ENCODE measurements around the gene TNFRSF12A. TPM values are rescaled to one million over a fixed set of nuclear protein-coding genes. Genes with fewer than 3 reads are reported as not detected.

TNFRSF12A gene
- total and polyA plus RNA-seq, 10 of the 15 experiments (the other 5 are each of a cell fraction or from before 2014, with no cell fraction given) = 0.35 to 1.7 (median 1.2) TPM; not detected in 2

DNA sequence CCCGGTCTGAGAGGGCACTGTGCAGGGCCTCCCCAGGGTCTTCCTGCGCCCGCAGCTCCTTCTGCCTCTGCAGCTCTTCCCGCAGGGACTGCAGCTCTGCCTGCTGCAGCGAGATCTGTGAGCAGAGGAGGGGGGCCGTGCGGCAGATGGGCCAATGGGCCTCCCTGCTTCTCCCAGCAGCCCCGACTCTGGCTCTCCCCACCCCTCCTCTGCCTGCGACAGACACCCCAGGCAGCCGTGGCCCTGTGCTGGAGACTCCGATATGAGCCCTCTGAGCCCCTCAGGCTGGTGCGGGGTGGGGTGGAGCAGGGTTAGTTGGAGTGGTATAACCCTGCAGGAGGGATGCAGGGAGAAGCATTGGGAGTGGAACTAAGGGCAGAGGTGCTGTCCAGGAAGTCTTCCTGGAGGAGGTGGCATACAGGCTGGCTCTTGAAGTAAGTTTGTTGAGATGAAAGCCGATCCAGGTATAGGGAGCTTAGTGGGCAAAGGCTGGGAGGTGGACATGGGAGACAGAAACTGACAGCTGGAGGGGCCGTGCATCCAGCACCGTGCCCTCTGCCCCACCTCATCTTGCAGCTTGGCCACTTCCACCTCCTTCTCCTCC is 8.7 kb downstream of the TNFRSF12A start:
- POLR2A ChIA-PET = interaction anchor here (0.6 to 1.4 kb wide), 6 partner anchors 21 to 1973 kb away, joined by 3 to 4 read pairs (median 3); no protein-coding TSS in a partner anchor
- intact Hi-C loops (cut with micrococcal nuclease; ENCODE audit: unreplicated experiment) = loop anchor here (1.0 kb wide), 1 partner anchor 26 kb away; no protein-coding TSS in a partner anchor
- H2AFZ ChIP-seq (ENCODE audit: control insufficient read depth, low read depth, low read length) = no peak overlapping the region

More for the DNA sequence above, 8.7 kb downstream of the TNFRSF12A start:
- no peaks in the 10 kb centered on the region for H3K79me2 ChIP-seq (ENCODE audit: control insufficient read depth, insufficient read depth, low read length)
- no peak overlapping the region for H3K27ac ChIP-seq (ENCODE audit: control insufficient read depth, insufficient read depth)
- ChIA-PET SMC1A (ENCODE audit: uncharacterized antibody, unreplicated experiment) (interaction anchor here (1.2 to 10.1 kb wide), 6 partner anchors 14 to 103 kb away, joined by 3 to 91 read pairs (median 4); no protein-coding TSS in a partner anchor), CTCF (interaction anchor here (0.6 to 18.2 kb wide), 24 partner anchors 9 to 139 kb away, joined by 3 to 421 read pairs (median 5); partner anchors contain the start of genes TNFRSF12A and ZNF213), RAD21 (ENCODE audit: unreplicated experiment) (interaction anchor here (1.0 to 6.5 kb wide), 9 partner anchors 9 to 101 kb away, joined by 4 to 94 read pairs (median 8); partner anchors contain the start of genes KREMEN2 and TNFRSF12A)
- DNase-seq (ENCODE audit: low read depth, low spot score) (no peak), FAIRE-seq (no peak), ATAC-seq (no peak)
- in situ Hi-C loops (cut with MboI) = no loop called here
- peaks cover 4 to 7% of the 10 kb centered on the region in 2 experiments; a peak in 3 of 4 replicates for H3K36me3 ChIP-seq (ENCODE audit: control insufficient read depth in 2 of 2, insufficient read depth in 2 of 2, low read length in 1 of 2)
- 27% methylated on average over 15 of the region's 15 CpGs for WGBS (ENCODE audit: insufficient coverage, insufficient replicate concordance, low lambda C conversion rate, missing lambda C conversion rate)
- H3K4me3 ChIP-seq = no peak overlapping the region
- peaks cover 6% of the 10 kb centered on the region for H3K4me1 ChIP-seq (ENCODE audit: control insufficient read depth, insufficient read depth, low read length)
- H3K9ac ChIP-seq (ENCODE audit: control insufficient read depth, insufficient read depth, low read length) = no peak overlapping the region
- no peak for TF ChIP-seq MEF2B (IDR thresholded peaks at IDR 0.05; ENCODE audit: partially characterized antibody, poor library complexity, severe bottlenecking)
- no peak for TF ChIP-seq ZSCAN29 (IDR thresholded peaks at IDR 0.05)
- TF ChIP-seq YY1 (IDR thresholded peaks at IDR 0.05; ENCODE audit: low read depth, low read length) = no peak
- TF ChIP-seq RELA (IDR thresholded peaks at IDR 0.05; ENCODE audit: borderline replicate concordance, partially characterized antibody) = no peak
- TF ChIP-seq SUPT20H (IDR thresholded peaks at IDR 0.05; ENCODE audit: borderline replicate concordance, control insufficient read depth, low read depth, low read length) = no peak
- TF ChIP-seq KAT2A (conservative IDR thresholded peaks at IDR 0.05; ENCODE audit: control insufficient read depth, low read depth, low read length) = no peak
- TF ChIP-seq EED (IDR thresholded peaks at IDR 0.05; ENCODE audit: low read depth) = no peak
- no peak for TF ChIP-seq ESRRA (IDR thresholded peaks at IDR 0.05; ENCODE audit: low read length)
- no peak for TF ChIP-seq TBL1XR1 (IDR thresholded peaks at IDR 0.05; ENCODE audit: low read depth, low read length)
- TF ChIP-seq, protein P1, sequence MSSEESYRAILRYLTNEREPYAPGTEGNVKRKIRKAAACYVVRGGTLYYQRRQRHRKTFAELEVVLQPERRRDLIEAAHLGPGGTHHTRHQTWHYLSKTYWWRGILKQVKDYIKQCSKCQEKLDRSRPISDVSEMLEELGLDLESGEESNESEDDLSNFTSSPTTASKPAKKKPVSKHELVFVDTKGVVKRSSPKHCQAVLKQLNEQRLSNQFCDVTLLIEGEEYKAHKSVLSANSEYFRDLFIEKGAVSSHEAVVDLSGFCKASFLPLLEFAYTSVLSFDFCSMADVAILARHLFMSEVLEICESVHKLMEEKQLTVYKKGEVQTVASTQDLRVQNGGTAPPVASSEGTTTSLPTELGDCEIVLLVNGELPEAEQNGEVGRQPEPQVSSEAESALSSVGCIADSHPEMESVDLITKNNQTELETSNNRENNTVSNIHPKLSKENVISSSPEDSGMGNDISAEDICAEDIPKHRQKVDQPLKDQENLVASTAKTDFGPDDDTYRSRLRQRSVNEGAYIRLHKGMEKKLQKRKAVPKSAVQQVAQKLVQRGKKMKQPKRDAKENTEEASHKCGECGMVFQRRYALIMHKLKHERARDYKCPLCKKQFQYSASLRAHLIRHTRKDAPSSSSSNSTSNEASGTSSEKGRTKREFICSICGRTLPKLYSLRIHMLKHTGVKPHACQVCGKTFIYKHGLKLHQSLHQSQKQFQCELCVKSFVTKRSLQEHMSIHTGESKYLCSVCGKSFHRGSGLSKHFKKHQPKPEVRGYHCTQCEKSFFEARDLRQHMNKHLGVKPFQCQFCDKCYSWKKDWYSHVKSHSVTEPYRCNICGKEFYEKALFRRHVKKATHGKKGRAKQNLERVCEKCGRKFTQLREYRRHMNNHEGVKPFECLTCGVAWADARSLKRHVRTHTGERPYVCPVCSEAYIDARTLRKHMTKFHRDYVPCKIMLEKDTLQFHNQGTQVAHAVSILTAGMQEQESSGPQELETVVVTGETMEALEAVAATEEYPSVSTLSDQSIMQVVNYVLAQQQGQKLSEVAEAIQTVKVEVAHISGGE (CRISPR knock-in tag; IDR thresholded peaks at IDR 0.05) = no peak
- TF ChIP-seq WRNIP1 (IDR thresholded peaks at IDR 0.05; ENCODE audit: borderline replicate concordance, low read depth, low read length) = no peak
- TF ChIP-seq POLR2AphosphoS2 (IDR thresholded peaks at IDR 0.05; ENCODE audit: low read depth, low read length) = no peak
- TF ChIP-seq, protein P2, sequence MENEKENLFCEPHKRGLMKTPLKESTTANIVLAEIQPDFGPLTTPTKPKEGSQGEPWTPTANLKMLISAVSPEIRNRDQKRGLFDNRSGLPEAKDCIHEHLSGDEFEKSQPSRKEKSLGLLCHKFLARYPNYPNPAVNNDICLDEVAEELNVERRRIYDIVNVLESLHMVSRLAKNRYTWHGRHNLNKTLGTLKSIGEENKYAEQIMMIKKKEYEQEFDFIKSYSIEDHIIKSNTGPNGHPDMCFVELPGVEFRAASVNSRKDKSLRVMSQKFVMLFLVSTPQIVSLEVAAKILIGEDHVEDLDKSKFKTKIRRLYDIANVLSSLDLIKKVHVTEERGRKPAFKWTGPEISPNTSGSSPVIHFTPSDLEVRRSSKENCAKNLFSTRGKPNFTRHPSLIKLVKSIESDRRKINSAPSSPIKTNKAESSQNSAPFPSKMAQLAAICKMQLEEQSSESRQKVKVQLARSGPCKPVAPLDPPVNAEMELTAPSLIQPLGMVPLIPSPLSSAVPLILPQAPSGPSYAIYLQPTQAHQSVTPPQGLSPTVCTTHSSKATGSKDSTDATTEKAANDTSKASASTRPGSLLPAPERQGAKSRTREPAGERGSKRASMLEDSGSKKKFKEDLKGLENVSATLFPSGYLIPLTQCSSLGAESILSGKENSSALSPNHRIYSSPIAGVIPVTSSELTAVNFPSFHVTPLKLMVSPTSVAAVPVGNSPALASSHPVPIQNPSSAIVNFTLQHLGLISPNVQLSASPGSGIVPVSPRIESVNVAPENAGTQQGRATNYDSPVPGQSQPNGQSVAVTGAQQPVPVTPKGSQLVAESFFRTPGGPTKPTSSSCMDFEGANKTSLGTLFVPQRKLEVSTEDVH (IDR thresholded peaks at IDR 0.05; ENCODE audit: low read depth, partially characterized antibody) = no peak
- no peak for TF ChIP-seq JUNB (IDR thresholded peaks at IDR 0.05)
- BruUV-seq (replicated peaks) = no TSS peak
- no peak overlapping the region for H3K4me2 ChIP-seq (ENCODE audit: control insufficient read depth, insufficient read depth)
- H3K9me3 ChIP-seq (replicated peaks; ENCODE audit: control insufficient read depth, insufficient read depth, low read length) = no peaks in the 10 kb centered on the region
- H4K20me1 ChIP-seq (ENCODE audit: control insufficient read depth, insufficient read depth) = 0 out of 2 replicates have a peak, but pooled peaks cover 3% of the 10 kb centered on the region
- H3K27me3 ChIP-seq (replicated peaks in 1 of 2; ENCODE audit: control insufficient read depth in 2 of 2, insufficient read depth in 2 of 2, low read length in 1 of 2) = peaks cover 7 to 8% of the 10 kb centered on the region in 2 experiments
